Nephron progenitor cell (in vitro differentiated cells): ENCODE data around the gene TMEM35A.

Experiments used
- DNase-seq: peaks from one replicate; pipeline ENCODE4 v3.0.0; 2021
- H3K27ac Mint-ChIP-seq: 2 replicates; pipeline ENCODE4 v1.8.0; 2021; ENCODE audit warnings: mild to moderate bottlenecking, moderate library complexity, mixed read lengths
- H3K27me3 Mint-ChIP-seq: 2 replicates; pipeline ENCODE4 v1.8.0; 2021; ENCODE audit warnings: mild to moderate bottlenecking, low read depth, mixed read lengths; ENCODE audit not compliant: poor library complexity
- H3K36me3 Mint-ChIP-seq: 2 replicates; pipeline ENCODE4 v1.8.0; 2021; ENCODE audit warnings: low read depth, mixed read lengths
- H3K4me1 Mint-ChIP-seq: 2 replicates; pipeline ENCODE4 v1.8.0; 2021; ENCODE audit warnings: mixed read lengths
- H3K4me3 Mint-ChIP-seq: 2 replicates; pipeline ENCODE4 v1.8.0; 2021; ENCODE audit warnings: mild to moderate bottlenecking, moderate library complexity, mixed read lengths
- H3K9me3 Mint-ChIP-seq: 2 replicates; pipeline ENCODE4 v1.8.0; 2021; ENCODE audit warnings: mild to moderate bottlenecking, moderate library complexity, mixed read lengths
- CTCF ChIP-seq: fragments of 200-600 bp; sonication (generic); IDR thresholded peaks from 2 replicates; pipeline ENCODE4 v1.5.0; 2021; ENCODE audit warnings: antibody characterized with exemption

The TMEM35A gene

DNA sequence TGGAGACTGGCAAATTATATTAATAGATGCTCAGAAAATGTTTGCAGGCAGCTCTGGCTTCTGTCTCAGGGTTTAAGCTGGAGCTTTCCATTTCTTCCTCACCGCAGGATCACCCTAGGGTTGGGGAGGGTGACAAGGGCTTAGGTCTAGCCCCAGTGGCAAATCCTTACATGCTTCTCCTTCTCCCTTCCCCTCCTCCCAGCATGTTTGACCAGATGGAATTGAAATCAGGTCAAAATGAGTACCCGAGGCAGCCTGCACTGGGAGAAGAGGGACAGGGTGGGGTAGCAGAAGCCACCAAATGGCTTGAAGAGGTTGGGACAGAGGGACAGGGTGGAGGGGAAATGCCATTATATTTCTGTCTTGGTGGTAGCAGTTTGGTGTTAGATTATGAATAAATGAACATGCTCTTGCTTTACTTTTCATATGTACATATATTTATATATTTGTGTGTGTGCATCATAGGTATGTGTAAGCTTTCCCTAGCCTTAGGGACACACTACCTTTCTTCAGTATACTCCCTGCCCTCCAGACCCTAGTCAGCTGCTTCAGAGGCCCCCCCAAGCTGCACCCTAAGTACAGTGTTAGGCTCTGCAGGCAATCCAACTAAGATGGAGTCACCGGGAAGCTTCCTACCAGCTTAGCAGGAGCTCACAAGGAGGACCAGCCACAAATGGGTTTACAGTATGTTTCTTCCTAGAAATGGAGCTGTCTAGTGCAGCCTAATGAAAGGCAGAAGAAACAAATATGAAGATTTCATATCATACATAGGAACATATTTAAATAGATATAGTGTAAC is 1.8 kb downstream of the TMEM35A start:
- H3K4me3 Mint-ChIP-seq, result peak overlapping the region; percentile 36

DNA sequence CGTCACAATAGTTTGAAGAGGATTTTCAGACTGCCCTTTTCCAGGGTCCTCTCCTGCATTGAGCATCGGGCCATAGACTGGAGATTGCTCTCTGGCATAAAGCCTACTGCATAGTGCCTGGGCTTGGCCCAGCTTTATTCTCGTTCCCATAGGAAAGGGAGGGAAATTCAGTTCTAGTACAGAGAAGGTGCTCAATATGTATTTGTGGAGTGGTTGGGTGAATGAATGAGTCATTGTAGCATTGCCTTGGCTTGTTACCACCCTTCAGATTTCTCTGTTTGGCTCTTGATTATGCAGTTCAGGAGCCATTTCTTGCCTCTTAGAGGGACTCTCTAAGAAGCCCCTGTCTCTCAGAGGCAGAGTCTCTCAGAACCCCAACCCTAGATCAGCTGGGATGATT is 2.6 kb downstream of the TMEM35A start:
- H3K9me3 Mint-ChIP-seq, result peaks cover 28% of the 10 kb centered on the region

More for the DNA sequence above, 1.8 kb downstream of the TMEM35A start:
- no peak for DNase-seq
- no peaks in the 10 kb centered on the region for H3K36me3 Mint-ChIP-seq
- H3K27ac Mint-ChIP-seq, result no peak overlapping the region
- no peak for TF ChIP-seq CTCF
- peaks cover 18% of the 10 kb centered on the region for H3K27me3 Mint-ChIP-seq
- peaks cover 24% of the 10 kb centered on the region for H3K4me1 Mint-ChIP-seq
- H3K9me3 Mint-ChIP-seq, result peaks cover 35% of the 10 kb centered on the region

DNA sequence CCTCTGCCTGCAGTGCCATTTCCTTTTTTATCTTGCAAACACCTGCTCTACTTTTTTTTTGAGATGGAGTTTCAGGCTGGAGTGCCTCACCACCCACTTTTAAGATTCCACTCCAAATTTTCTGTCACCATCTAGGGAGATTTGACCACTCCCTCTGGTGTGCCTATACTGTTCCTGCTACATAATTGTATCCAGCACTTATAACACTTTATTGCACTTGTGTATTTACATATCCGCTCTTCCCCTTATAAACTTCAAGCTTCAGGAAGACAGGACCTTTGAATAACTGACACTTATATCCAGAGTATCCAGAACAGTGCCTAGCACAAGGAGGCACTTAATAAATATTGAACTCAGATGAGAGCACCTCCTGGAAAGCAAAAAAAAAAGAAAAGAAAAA is 13.1 kb downstream of the TMEM35A start:
- Mint-ChIP-seq H3K4me1 (no peaks in the 10 kb centered on the region), H3K4me3 (no peak overlapping the region)
- DNase-seq, result no peak

More for the DNA sequence above, 2.6 kb downstream of the TMEM35A start:
- Mint-ChIP-seq H3K4me1 (peaks cover 24% of the 10 kb centered on the region), H3K27ac (no peak overlapping the region), H3K27me3 (peaks cover 18% of the 10 kb centered on the region), H3K4me3 (no peak overlapping the region), H3K36me3 (no peaks in the 10 kb centered on the region)
- no peak for DNase-seq
- no peak for TF ChIP-seq CTCF

DNA sequence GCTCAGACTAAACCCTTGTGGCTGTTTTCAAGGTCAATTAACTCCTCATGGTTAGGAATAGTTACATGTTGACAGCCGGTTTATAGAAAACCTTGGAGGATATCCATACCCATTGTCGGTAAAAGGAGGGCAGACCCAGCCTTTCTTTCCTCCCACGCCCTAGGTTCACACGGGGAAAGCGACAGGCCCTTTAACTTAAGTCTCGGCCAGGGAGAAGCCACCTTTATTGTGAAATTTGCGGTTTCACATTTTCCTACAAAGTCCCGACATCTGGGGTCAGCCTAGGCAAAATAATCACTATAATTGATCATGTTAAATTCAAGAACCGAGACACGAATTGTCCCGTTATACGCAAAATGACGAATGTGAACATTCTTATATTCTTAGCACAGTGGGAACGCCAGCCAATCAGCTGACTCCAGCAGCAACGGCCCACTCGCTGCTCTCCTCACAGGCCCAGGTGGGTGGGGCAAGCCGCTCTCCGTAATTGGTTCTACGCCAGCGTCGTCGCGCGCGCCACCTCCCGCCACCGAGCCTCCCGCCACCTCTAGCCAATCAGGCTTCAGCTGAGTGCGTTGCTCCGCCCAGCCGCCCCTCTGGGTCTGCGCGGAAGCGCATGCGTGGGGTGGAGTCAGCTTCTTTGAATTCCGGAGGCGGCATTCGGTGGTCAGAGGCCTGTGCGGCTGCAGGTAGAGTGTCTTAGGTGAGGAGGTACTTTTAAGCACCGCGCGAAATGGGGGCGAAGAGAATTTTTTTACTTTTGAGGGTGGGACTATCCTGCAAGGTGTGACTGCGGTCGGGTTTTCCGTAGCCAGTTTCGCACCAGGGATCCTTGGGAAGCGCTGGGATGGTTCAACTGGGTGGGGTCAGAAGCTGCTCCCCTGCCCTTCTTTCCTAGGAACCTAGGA is 19.1 kb downstream of the TMEM35A start, which contains the start of gene CENPI:
Gene CENPI (plus strand): TSS at position 659 of the 908 bp plus-strand sequence. CDS start 2,867 bp downstream, outside the sequence.
- Mint-ChIP-seq H3K4me3 (peak within 1 kb of the TSS; percentile 92), H3K27me3 (peaks cover 3% of the 10 kb centered on the region), H3K36me3 (peaks cover 8% of the 10 kb centered on the region), H3K9me3 (peaks cover 54% of the 10 kb centered on the region), H3K4me1 (peaks cover 18% of the 10 kb centered on the region), H3K27ac (peak within 1 kb of the TSS; percentile 89)
- peak; percentile 89 for DNase-seq
- no peak for TF ChIP-seq CTCF

More for the DNA sequence above, 13.1 kb downstream of the TMEM35A start:
- Mint-ChIP-seq H3K27me3 (peaks cover 11% of the 10 kb centered on the region), H3K9me3 (peaks cover 60% of the 10 kb centered on the region), H3K27ac (no peak overlapping the region), H3K36me3 (no peaks in the 10 kb centered on the region)
- no peak for TF ChIP-seq CTCF

GRCh38 chrX:101108284-101108683 is 29.6 kb downstream of the TMEM35A start:
- H3K9me3 Mint-ChIP-seq, result peaks cover 42% of the 10 kb centered on the region
- no peak overlapping the region for H3K4me3 Mint-ChIP-seq
- H3K27me3 Mint-ChIP-seq, result no peaks in the 10 kb centered on the region
- no peaks in the 10 kb centered on the region for H3K4me1 Mint-ChIP-seq
- peaks cover 45% of the 10 kb centered on the region for H3K36me3 Mint-ChIP-seq
- no peak overlapping the region for H3K27ac Mint-ChIP-seq
- TF ChIP-seq CTCF, result no peak
- no peak for DNase-seq
